GM21619 (cell line): Measurements from ENCODE around the gene OR10G2.
"Not testable (repeated sequence)": the region's sequence is repeated elsewhere in the genome, so short reads cannot be mapped to it uniquely, and the experiment has no call there.

Source experiments
- ATAC-seq: cut with Tn5 transposase; IDR thresholded peaks from one replicate; pipeline ENCODE4 v1.9.1; 2021; ENCODE audit not compliant: unreplicated experiment

OR10G2 gene

GRCh38 chr14:21634840-21635239, at the start of gene OR10G2:
OR10G2 (minus strand) TSS chr14:21634940; CDS start chr14:21634842, 98 bp downstream.
- no peak for ATAC-seq

- ATAC-seq = no peak
These were observed 45.3 kb upstream of the OR10G2 start for GRCh38 chr14:21680072-21680471.

GRCh38 chr14:21675566-21675965, 40.8 kb upstream of the OR10G2 start:
- ATAC-seq = no peak

GRCh38 chr14:21673718-21674117, 39.0 kb upstream of the OR10G2 start, which contains the start of gene OR4E1:
OR4E1 (minus strand) TSS chr14:21673818; CDS start chr14:21670935, 2,883 bp downstream.
- no peak for ATAC-seq

GRCh38 chr14:21672116-21672515, 37.4 kb upstream of the OR10G2 start:
- ATAC-seq = no peak

GRCh38 chr14:21671371-21671770, 36.6 kb upstream of the OR10G2 start:
- no peak for ATAC-seq

GRCh38 chr14:21669284-21669683, 34.5 kb upstream of the OR10G2 start:
- no peak for ATAC-seq

GRCh38 chr14:21668377-21668776, 33.6 kb upstream of the OR10G2 start:
- ATAC-seq = no peak

GRCh38 chr14:21656980-21657379, 22.2 kb upstream of the OR10G2 start:
- no peak for ATAC-seq

- no peak for ATAC-seq
These were observed 19.5 kb upstream of the OR10G2 start for GRCh38 chr14:21654215-21654614.

GRCh38 chr14:21653331-21653885, 18.7 kb upstream of the OR10G2 start, which contains the start of gene OR4E2:
OR4E2 (plus strand) TSS chr14:21653835; CDS start chr14:21665083, 11,248 bp downstream.
- no peak for ATAC-seq

- ATAC-seq = no peak
These were observed 17.6 kb upstream of the OR10G2 start for GRCh38 chr14:21652209-21652808.

GRCh38 chr14:21647380-21647779, 12.6 kb upstream of the OR10G2 start:
- ATAC-seq = no peak

GRCh38 chr14:21643407-21643806, 8.7 kb upstream of the OR10G2 start:
- no peak for ATAC-seq

- ATAC-seq = no peak
These were observed 7.9 kb upstream of the OR10G2 start for GRCh38 chr14:21642683-21643082.

GRCh38 chr14:21631084-21631483, 3.7 kb downstream of the OR10G2 start:
- no peak for ATAC-seq

- ATAC-seq = not testable (repeated sequence)
These were observed 4.2 kb downstream of the OR10G2 start for GRCh38 chr14:21630503-21630902.

- no peak for ATAC-seq
These were observed 8.1 kb downstream of the OR10G2 start for GRCh38 chr14:21626491-21627230.

GRCh38 chr14:21617614-21618013, 17.1 kb downstream of the OR10G2 start:
- ATAC-seq = no peak

- ATAC-seq = no peak
These were observed 20.5 kb downstream of the OR10G2 start for GRCh38 chr14:21614240-21614639.

GRCh38 chr14:21612324-21612723, 22.4 kb downstream of the OR10G2 start:
- no peak for ATAC-seq

GRCh38 chr14:21602181-21602580, 32.6 kb downstream of the OR10G2 start:
- not testable (repeated sequence) for ATAC-seq
